Liver (tissue), 9 donors: ENCODE data around the gene EPHB6. TPM values are rescaled to one million over a fixed set of nuclear protein-coding genes. Genes with fewer than 3 reads are reported as not detected.

ENCODE experiments used
- DNase-seq: peaks from one replicate; pipeline ENCODE4 v3.0.0-alpha.2; 2017; ENCODE audit warnings: low spot score
- H3K27ac ChIP-seq, 2 donors: one replicate each; pipeline ENCODE4 v1.7.0; 2013; ENCODE audit warnings: inconsistent platforms in 2 of 2, low read length in 2 of 2, control low read depth in 1 of 2, low read depth in 1 of 2, mild to moderate bottlenecking in 1 of 2
- H3K27me3 ChIP-seq, 4 donors: one replicate each; pipeline versions ENCODE4 v1.6.1 to v1.7.0; 2013; ENCODE audit warnings: low read length in 3 of 4, inconsistent platforms in 1 of 4, mild to moderate bottlenecking in 1 of 4, moderate library complexity in 1 of 4; ENCODE audit not compliant: control insufficient read depth in 4 of 4, insufficient read depth in 4 of 4
- H3K36me3 ChIP-seq, 4 donors: one replicate each; pipeline versions ENCODE4 v1.6.1 to v1.7.0; 2013; ENCODE audit warnings: low read length in 3 of 4, mild to moderate bottlenecking in 3 of 4, low read depth in 1 of 4, moderate library complexity in 1 of 4; ENCODE audit not compliant: control insufficient read depth in 4 of 4, insufficient read depth in 3 of 4
- H3K4me1 ChIP-seq, 4 donors: one replicate each; pipeline versions ENCODE4 v1.6.1 to v1.7.0; 2013; ENCODE audit warnings: low read length in 3 of 4, mild to moderate bottlenecking in 3 of 4, moderate library complexity in 1 of 4; ENCODE audit not compliant: control insufficient read depth in 4 of 4, insufficient read depth in 4 of 4
- H3K4me3 ChIP-seq, 3 donors: one replicate each; pipeline versions ENCODE4 v1.6.1 to v1.7.0; 2013; ENCODE audit warnings: low read length in 3 of 3, control low read depth in 1 of 3, low read depth in 1 of 3, mild to moderate bottlenecking in 1 of 3
- H3K9ac ChIP-seq, 2 donors: one replicate each; pipeline ENCODE4 v1.7.0; 2013; ENCODE audit warnings: low read length in 2 of 2, mild to moderate bottlenecking in 2 of 2, moderate library complexity in 2 of 2, control low read depth in 1 of 2, low read depth in 1 of 2
- H3K9me3 ChIP-seq, 4 donors: one replicate each; pipeline versions ENCODE4 v1.6.1 to v1.7.0; 2013; ENCODE audit warnings: low read length in 3 of 4; ENCODE audit not compliant: control insufficient read depth in 4 of 4
- EGR1 ChIP-seq, 2 donors: IDR thresholded peaks; 2 replicates each; pipeline ENCODE4 v1.6.1; 2016 to 2018; ENCODE audit warnings: antibody characterized with exemption in 2 of 2, low read depth in 2 of 2
- FOXA1 ChIP-seq: IDR thresholded peaks from 2 replicates; pipeline ENCODE4 v1.6.1; 2016; ENCODE audit warnings: antibody characterized with exemption
- FOXA2 ChIP-seq: IDR thresholded peaks from 2 replicates; pipeline ENCODE4 v1.6.1; 2016; ENCODE audit warnings: antibody characterized with exemption
- GABPA ChIP-seq, 2 donors: IDR thresholded peaks in 1 of 2; conservative IDR thresholded peaks in 1 of 2; 2 replicates each; pipeline ENCODE4 v1.6.1; 2016; ENCODE audit warnings: antibody characterized with exemption in 2 of 2, mild to moderate bottlenecking in 1 of 2, moderate library complexity in 1 of 2
- HNF4A ChIP-seq, 2 donors: conservative IDR thresholded peaks; 2 replicates each; pipeline ENCODE4 v1.6.1; 2016; ENCODE audit warnings: antibody characterized with exemption in 2 of 2, mild to moderate bottlenecking in 2 of 2
- HNF4G ChIP-seq: IDR thresholded peaks from 2 replicates; pipeline ENCODE4 v1.6.1; 2016; ENCODE audit warnings: antibody characterized with exemption
- JUND ChIP-seq, 2 donors: IDR thresholded peaks; 2 replicates each; pipeline ENCODE4 v1.6.1; 2016; ENCODE audit warnings: antibody characterized with exemption in 2 of 2
- NR2F2 ChIP-seq: IDR thresholded peaks from 2 replicates; pipeline ENCODE4 v1.6.1; 2016; ENCODE audit warnings: antibody characterized with exemption
- RAD21 ChIP-seq, 2 donors: IDR thresholded peaks; 2 replicates each; pipeline ENCODE4 v1.6.1; 2016; ENCODE audit warnings: antibody characterized with exemption in 2 of 2, mild to moderate bottlenecking in 2 of 2
- REST ChIP-seq: IDR thresholded peaks from 2 replicates; pipeline ENCODE4 v1.6.1; 2016; ENCODE audit warnings: antibody characterized with exemption, mild to moderate bottlenecking
- RXRA ChIP-seq, 2 donors: IDR thresholded peaks; 2 replicates each; pipeline ENCODE4 v1.6.1; 2017 to 2018; ENCODE audit warnings: antibody characterized with exemption in 2 of 2, mild to moderate bottlenecking in 1 of 2
- SP1 ChIP-seq: IDR thresholded peaks from 2 replicates; pipeline ENCODE4 v1.6.1; 2018; ENCODE audit warnings: antibody characterized with exemption, mild to moderate bottlenecking
- TAF1 ChIP-seq: conservative IDR thresholded peaks from 2 replicates; pipeline ENCODE4 v1.6.1; 2016; ENCODE audit warnings: antibody characterized with exemption, mild to moderate bottlenecking
- YY1 ChIP-seq: IDR thresholded peaks from 2 replicates; pipeline ENCODE4 v1.6.1; 2016; ENCODE audit warnings: antibody characterized with exemption, mild to moderate bottlenecking
- WGBS: extraction: QIAGEN DNeasy Blood & Tissue Kit; methylation state at CpG from one replicate; pipeline ENCODE4 v1.1.7; 2013; 5-methylcytosine and 5-hydroxymethylcytosine counted together
- polyA plus RNA-seq, 2 donors: library from polyadenylated mRNA; stranded (reverse) in 1 of 2; unstranded in 1 of 2; fragments of 200-250 nt in 1 of 2; fragments of >200 nt in 1 of 2; fragmentation: Nextera tagmentation in 1 of 2; extraction: Ambion mirVana in 1 of 2; gene quantifications; one replicate each; pipeline versions ENCODE4 v1.2.1 to v1.2.3, GENCODE V29; 2013 to 2015
- total RNA-seq, 2 donors: library from RNA; depleted of rRNA; stranded (reverse); fragments of >200 nt; gene quantifications; one replicate each; pipeline ENCODE4 v1.2.3, GENCODE V29; 2014
- TF ChIP-seq, protein P1 (sequence below): IDR thresholded peaks from 2 replicates; pipeline ENCODE4 v1.6.1; 2016; ENCODE audit warnings: antibody characterized with exemption
- TF ChIP-seq, protein P2 (sequence below): IDR thresholded peaks from 2 replicates; pipeline ENCODE4 v1.6.1; 2016; ENCODE audit warnings: antibody characterized with exemption
- TF ChIP-seq, protein P3 (sequence below): fragments of 150-350 bp; IDR thresholded peaks from 2 replicates; pipeline ENCODE4 v1.5.1; 2017; ENCODE audit warnings: improper control_type of control experiment, low read depth, low read length; ENCODE audit not compliant: missing input control
- TF ChIP-seq, protein P4 (sequence below): IDR thresholded peaks from 2 replicates; pipeline ENCODE4 v1.6.1; 2016; ENCODE audit warnings: antibody characterized with exemption
- donor health status: healthy.
- donor health status: healthy.
- donor health status: healthy.
- donor health status: healthy.
- donor health status: healthy.

Gene EPHB6
- total and polyA plus RNA-seq, 4 donors, result 1.2 to 4.3 (median 2.0) TPM

DNA sequence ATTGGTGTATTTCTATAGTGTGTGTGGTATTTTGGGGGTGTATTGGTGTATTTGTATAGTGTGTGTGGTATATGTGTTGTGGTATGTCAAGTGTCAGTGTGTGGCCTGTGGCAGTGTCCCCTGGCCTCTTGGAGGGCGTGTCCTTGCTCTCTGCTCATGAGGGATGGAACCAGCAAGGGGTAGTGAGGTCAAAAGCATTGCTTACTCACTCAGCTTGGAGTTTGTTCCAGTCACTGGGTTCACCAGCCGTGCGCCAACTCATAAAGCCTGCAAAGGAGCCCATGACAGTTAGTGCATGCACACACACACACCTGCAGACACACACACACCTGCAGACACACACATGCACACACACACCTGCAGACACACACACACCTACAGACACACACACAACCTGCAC lies 34.9 kb downstream of the EPHB6 start:
- Histone ChIP-seq H3K4me3 (no peak overlapping the region), H3K27ac (no peak overlapping the region), H3K9me3 (no peaks in the 10 kb centered on the region), H3K4me1 (no peaks in the 10 kb centered on the region), H3K36me3 (no peaks in the 10 kb centered on the region), H3K27me3 (peaks cover 0 to 5% (median 0%) of the 10 kb centered on the region in 4 donors), H3K9ac (no peak overlapping the region)
- TF ChIP-seq, protein P1, sequence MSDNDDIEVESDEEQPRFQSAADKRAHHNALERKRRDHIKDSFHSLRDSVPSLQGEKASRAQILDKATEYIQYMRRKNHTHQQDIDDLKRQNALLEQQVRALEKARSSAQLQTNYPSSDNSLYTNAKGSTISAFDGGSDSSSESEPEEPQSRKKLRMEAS, result no peak
- TF ChIP-seq HNF4A (conservative IDR thresholded peaks at IDR 0.05) (no peak), SP1 (no peak), NR2F2 (no peak), GABPA (IDR thresholded peaks at IDR 0.05 in 1 of 2, conservative IDR thresholded peaks at IDR 0.05 in 1 of 2) (no peak), RXRA (IDR thresholded peaks at IDR 0.05) (no peak), YY1 (no peak), FOXA1 (no peak), HNF4G (no peak), TAF1 (no peak), RAD21 (IDR thresholded peaks at IDR 0.05) (no peak), FOXA2 (no peak), REST (no peak), JUND (IDR thresholded peaks at IDR 0.05) (no peak), EGR1 (IDR thresholded peaks at IDR 0.05; ENCODE audit: low read depth in 2 of 2) (no peak)
- TF ChIP-seq, protein P2, sequence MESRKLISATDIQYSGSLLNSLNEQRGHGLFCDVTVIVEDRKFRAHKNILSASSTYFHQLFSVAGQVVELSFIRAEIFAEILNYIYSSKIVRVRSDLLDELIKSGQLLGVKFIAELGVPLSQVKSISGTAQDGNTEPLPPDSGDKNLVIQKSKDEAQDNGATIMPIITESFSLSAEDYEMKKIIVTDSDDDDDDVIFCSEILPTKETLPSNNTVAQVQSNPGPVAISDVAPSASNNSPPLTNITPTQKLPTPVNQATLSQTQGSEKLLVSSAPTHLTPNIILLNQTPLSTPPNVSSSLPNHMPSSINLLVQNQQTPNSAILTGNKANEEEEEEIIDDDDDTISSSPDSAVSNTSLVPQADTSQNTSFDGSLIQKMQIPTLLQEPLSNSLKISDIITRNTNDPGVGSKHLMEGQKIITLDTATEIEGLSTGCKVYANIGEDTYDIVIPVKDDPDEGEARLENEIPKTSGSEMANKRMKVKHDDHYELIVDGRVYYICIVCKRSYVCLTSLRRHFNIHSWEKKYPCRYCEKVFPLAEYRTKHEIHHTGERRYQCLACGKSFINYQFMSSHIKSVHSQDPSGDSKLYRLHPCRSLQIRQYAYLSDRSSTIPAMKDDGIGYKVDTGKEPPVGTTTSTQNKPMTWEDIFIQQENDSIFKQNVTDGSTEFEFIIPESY, result no peak
- TF ChIP-seq, protein P3, sequence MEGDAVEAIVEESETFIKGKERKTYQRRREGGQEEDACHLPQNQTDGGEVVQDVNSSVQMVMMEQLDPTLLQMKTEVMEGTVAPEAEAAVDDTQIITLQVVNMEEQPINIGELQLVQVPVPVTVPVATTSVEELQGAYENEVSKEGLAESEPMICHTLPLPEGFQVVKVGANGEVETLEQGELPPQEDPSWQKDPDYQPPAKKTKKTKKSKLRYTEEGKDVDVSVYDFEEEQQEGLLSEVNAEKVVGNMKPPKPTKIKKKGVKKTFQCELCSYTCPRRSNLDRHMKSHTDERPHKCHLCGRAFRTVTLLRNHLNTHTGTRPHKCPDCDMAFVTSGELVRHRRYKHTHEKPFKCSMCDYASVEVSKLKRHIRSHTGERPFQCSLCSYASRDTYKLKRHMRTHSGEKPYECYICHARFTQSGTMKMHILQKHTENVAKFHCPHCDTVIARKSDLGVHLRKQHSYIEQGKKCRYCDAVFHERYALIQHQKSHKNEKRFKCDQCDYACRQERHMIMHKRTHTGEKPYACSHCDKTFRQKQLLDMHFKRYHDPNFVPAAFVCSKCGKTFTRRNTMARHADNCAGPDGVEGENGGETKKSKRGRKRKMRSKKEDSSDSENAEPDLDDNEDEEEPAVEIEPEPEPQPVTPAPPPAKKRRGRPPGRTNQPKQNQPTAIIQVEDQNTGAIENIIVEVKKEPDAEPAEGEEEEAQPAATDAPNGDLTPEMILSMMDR, result no peak
- TF ChIP-seq, protein P4, sequence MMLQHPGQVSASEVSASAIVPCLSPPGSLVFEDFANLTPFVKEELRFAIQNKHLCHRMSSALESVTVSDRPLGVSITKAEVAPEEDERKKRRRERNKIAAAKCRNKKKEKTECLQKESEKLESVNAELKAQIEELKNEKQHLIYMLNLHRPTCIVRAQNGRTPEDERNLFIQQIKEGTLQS, result no peak
- WGBS, result 43% methylated on average over 3 of the region's 3 CpGs
- DNase-seq, result no peak
